ENCODE measurements around the gene SYTL5.

GRCh38 chrX:38009641-38010040 is 3.3 kb downstream of the SYTL5 start:
- TF ChIP-seq CTCF (IDR thresholded peaks at IDR 0.05) (no peak), POLR2A (IDR thresholded peaks at IDR 0.05) (no peak)

Data from thyroid gland (tissue), 4 donors.